ENCODE measurements around the gene THNSL1.

The THNSL1 gene

GRCh38 chr10:25039531-25039930, 23.1 kb downstream of the THNSL1 start:
- no peak for TF ChIP-seq CTCF (IDR thresholded peaks at IDR 0.05)
- Histone ChIP-seq H3K4me3 (no peak overlapping the region), H3K27ac (no peak overlapping the region)
- no peak for DNase-seq (ENCODE audit: low spot score)

GRCh38 chr10:25046641-25047040, 30.2 kb downstream of the THNSL1 start:
- H3K4me3 ChIP-seq: no peak overlapping the region
- no peak for DNase-seq (ENCODE audit: low spot score)
- no peak overlapping the region for H3K27ac ChIP-seq
- TF ChIP-seq CTCF (IDR thresholded peaks at IDR 0.05): no peak

- no peak overlapping the region for H3K27ac ChIP-seq
- no peak overlapping the region for H3K4me3 ChIP-seq
- DNase-seq (ENCODE audit: low spot score): no peak
- no peak for TF ChIP-seq CTCF (IDR thresholded peaks at IDR 0.05)
Observed at GRCh38 chr10:25047088-25047487, 30.7 kb downstream of the THNSL1 start.

GRCh38 chr10:25047591-25048301, 31.3 kb downstream of the THNSL1 start:
- H3K27ac ChIP-seq: no peak overlapping the region
- no peak for DNase-seq (ENCODE audit: low spot score)

GRCh38 chr10:25048450-25048849, 32.0 kb downstream of the THNSL1 start:
- DNase-seq (ENCODE audit: low spot score): no peak
- Histone ChIP-seq H3K27ac (no peak overlapping the region), H3K4me3 (no peak overlapping the region)
- TF ChIP-seq CTCF (IDR thresholded peaks at IDR 0.05): no peak

More at GRCh38 chr10:25047591-25048301, 31.3 kb downstream of the THNSL1 start:
- no peak overlapping the region for H3K4me3 ChIP-seq
- no peak for TF ChIP-seq CTCF (IDR thresholded peaks at IDR 0.05)

- TF ChIP-seq CTCF (IDR thresholded peaks at IDR 0.05): no peak
- H3K4me3 ChIP-seq: no peak overlapping the region
- no peak for DNase-seq (ENCODE audit: low spot score)
- no peak overlapping the region for H3K27ac ChIP-seq
Observed at GRCh38 chr10:25049966-25050365, 33.6 kb downstream of the THNSL1 start.

GRCh38 chr10:25050402-25050801, 34.0 kb downstream of the THNSL1 start:
- no peak for DNase-seq (ENCODE audit: low spot score)
- no peak overlapping the region for H3K4me3 ChIP-seq
- TF ChIP-seq CTCF (IDR thresholded peaks at IDR 0.05): no peak
- H3K27ac ChIP-seq: no peak overlapping the region

All from coronary artery (tissue), 2 donors.